Esophagus squamous epithelium (tissue), 5 donors: Measurements from ENCODE around the gene KLHL6. TPM values are rescaled to one million over a fixed set of nuclear protein-coding genes. Genes with fewer than 3 reads are reported as not detected.
"Not testable (repeated sequence)": the region's sequence is repeated elsewhere in the genome, so short reads cannot be mapped to it uniquely, and the experiment has no call there.

Experiments used
- DNase-seq: peaks from one replicate; lab custom pipeline; 2025; lab: John Stamatoyannopoulos, UW
- H3K27ac ChIP-seq, 4 donors: fragments of 200-600 bp; sonication (generic); one replicate each; pipeline ENCODE4 v1.5.1; 2016 to 2019; ENCODE audit warnings: mild to moderate bottlenecking in 1 of 4
- H3K27me3 ChIP-seq, 4 donors: fragments of 200-600 bp; sonication (generic); 1 replicate in 3 of 4; 2 replicates in 1 of 4; pipeline versions ENCODE4 v1.5.1 to v1.6.0; 2017 to 2021; ENCODE audit warnings: antibody characterized with exemption in 1 of 4
- H3K36me3 ChIP-seq, 3 donors: fragments of 200-600 bp; sonication (generic); one replicate each; pipeline ENCODE4 v1.5.1; 2016 to 2019
- H3K4me1 ChIP-seq, 3 donors: fragments of 200-600 bp; sonication (generic); one replicate each; pipeline ENCODE4 v1.5.1; 2017 to 2019
- H3K4me3 ChIP-seq, 4 donors: fragments of 200-600 bp; sonication (generic); 1 replicate in 3 of 4; 2 replicates in 1 of 4; pipeline ENCODE4 v1.5.1; 2016 to 2019; ENCODE audit warnings: mild to moderate bottlenecking in 2 of 4, moderate library complexity in 1 of 4
- H3K9me3 ChIP-seq, 3 donors: fragments of 200-600 bp; sonication (generic); one replicate each; pipeline ENCODE4 v1.5.1; 2016 to 2019
- CTCF ChIP-seq, 6 experiments: fragments of 450-650 bp in 4 of 6; fragments of 200-600 bp in 2 of 6; sonication (generic) in 2 of 6; IDR thresholded peaks; one replicate each; pipeline ENCODE4 v1.5.1; 2016 to 2019; ENCODE audit warnings: antibody characterized with exemption in 6 of 6, mild to moderate bottlenecking in 4 of 6, moderate library complexity in 4 of 6
- POLR2A ChIP-seq, 4 donors: fragments of 450-650 bp; IDR thresholded peaks; one replicate each; pipeline ENCODE4 v1.6.1; 2017; ENCODE audit warnings: antibody characterized with exemption in 4 of 4, mild to moderate bottlenecking in 4 of 4, moderate library complexity in 3 of 4
- WGBS, 2 donors: methylation state at CpG; one replicate each; pipeline ENCODE4 v1.1.5; 2018; 5-methylcytosine and 5-hydroxymethylcytosine counted together
- intact Hi-C: fragments of 100-400 bp; cut with DNase I; formaldehyde crosslinking; loops from one replicate; pipeline ENCODE4 v1.15.0; 2022
- total RNA-seq, 4 donors: library from RNA; depleted of rRNA; stranded (reverse); fragments of >200 nt; gene quantifications; one replicate each; pipeline ENCODE4 v1.1.0, GENCODE V29; 2016
- donor health status: DM: yes; HTN: yes; CAD: no.

The KLHL6 gene
- total RNA-seq, 4 donors from 2014 or later = 0.66 to 2.7 (median 1.8) TPM; not detected in 1

DNA sequence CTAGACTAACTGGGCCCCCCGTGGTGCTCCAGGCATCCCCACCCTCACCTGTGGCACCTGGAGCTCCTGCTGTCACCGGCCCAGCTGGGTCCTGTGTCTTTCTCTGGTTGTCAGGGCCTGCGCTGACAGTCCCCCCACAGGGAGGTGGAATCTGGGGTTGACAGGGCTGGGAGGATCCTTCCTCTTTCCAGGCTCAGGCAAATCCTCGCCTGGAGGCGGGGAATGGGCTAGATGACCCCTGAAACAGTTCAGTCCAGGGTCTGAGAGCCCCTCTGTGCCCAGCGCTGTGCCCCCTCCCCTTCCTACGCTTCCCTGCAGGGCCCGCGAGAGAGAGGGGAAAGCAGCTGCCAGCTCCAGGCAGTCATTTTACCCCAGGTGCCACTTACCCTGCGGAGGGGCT lies 77.0 kb downstream of the KLHL6 start:
- H3K4me3 ChIP-seq = no peak overlapping the region
- no peak overlapping the region for H3K27ac ChIP-seq
- no peaks in the 10 kb centered on the region for H3K36me3 ChIP-seq
- H3K9me3 ChIP-seq = no peaks in the 10 kb centered on the region
- 44 to 74% methylated on average over 1 to 7 of the region's 10 CpGs for WGBS, 2 donors
- peaks cover 0 to 27% (median 10%) of the 10 kb centered on the region in 3 donors for H3K4me1 ChIP-seq
- DNase-seq = no peak
- TF ChIP-seq POLR2A (IDR thresholded peaks at IDR 0.05) (no peak), CTCF (IDR thresholded peaks at IDR 0.05) (no peak)
- peaks cover 0 to 44% (median 0%) of the 10 kb centered on the region in 4 donors for H3K27me3 ChIP-seq
- intact Hi-C loops = loop anchor here (10.0 kb wide), 1 partner anchor 286 kb away; no protein-coding TSS in a partner anchor

DNA sequence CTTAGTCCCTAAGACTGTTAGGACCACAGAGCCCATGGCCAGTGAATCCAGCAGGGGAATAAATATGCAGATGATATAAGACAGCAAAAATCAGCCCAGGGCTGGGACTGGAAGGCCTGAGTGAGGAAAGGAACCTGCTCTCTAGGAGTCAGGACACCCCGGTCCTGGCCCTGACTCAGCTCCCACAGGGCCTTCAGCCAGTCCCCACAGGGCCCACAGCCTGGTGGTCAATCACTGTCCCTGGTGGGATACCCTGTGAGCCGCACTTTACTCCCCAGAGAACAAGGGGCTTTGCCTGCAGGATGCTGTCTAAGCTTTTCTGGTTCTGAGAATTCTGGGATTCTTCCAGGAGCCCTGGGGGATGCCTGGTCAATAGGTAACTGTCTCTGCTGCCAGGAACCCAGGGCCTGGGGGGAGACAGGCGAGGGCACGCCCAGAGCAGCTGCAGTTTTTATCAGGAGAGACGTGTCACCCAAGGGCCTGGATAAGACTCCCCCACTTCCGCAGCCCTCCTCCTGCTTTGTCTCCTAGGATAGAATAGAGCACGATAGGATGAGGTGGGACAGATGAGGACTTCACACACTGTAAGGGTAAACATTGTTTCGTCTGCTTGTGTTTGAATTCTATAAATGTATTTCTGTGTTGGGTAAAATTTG lies 77.6 kb downstream of the KLHL6 start:
- Histone ChIP-seq H3K4me1 (peaks cover 0 to 27% (median 10%) of the 10 kb centered on the region in 3 donors), H3K9me3 (no peaks in the 10 kb centered on the region), H3K27ac (no peak overlapping the region), H3K4me3 (no peak overlapping the region), H3K27me3 (peaks cover 0 to 44% (median 0%) of the 10 kb centered on the region in 4 donors), H3K36me3 (no peaks in the 10 kb centered on the region)
- intact Hi-C loops = loop anchor here (10.0 kb wide), 1 partner anchor 287 kb away; no protein-coding TSS in a partner anchor
- 40 to 51% methylated on average over 5 to 6 of the region's 8 CpGs for WGBS, 2 donors
- TF ChIP-seq POLR2A (IDR thresholded peaks at IDR 0.05) = no peak
- TF ChIP-seq CTCF (IDR thresholded peaks at IDR 0.05) = no peak
- no peak for DNase-seq

- H3K9me3 ChIP-seq, H3K36me3 ChIP-seq, H3K27ac ChIP-seq, H3K4me3 ChIP-seq, DNase-seq: not testable (repeated sequence)
- Histone ChIP-seq H3K27me3 (peaks cover 0 to 44% (median 0%) of the 10 kb centered on the region in 4 donors), H3K4me1 (peaks cover 0 to 16% (median 10%) of the 10 kb centered on the region in 3 donors)
- WGBS, 2 donors = 94 to 96% methylated on average over 1 of the region's 1 CpG
- intact Hi-C loops = loop anchor here (10.0 kb wide), 1 partner anchor 289 kb away; no protein-coding TSS in a partner anchor
Measured at GRCh38 chr3:183475764-183476162, 79.7 kb downstream of the KLHL6 start.

DNA sequence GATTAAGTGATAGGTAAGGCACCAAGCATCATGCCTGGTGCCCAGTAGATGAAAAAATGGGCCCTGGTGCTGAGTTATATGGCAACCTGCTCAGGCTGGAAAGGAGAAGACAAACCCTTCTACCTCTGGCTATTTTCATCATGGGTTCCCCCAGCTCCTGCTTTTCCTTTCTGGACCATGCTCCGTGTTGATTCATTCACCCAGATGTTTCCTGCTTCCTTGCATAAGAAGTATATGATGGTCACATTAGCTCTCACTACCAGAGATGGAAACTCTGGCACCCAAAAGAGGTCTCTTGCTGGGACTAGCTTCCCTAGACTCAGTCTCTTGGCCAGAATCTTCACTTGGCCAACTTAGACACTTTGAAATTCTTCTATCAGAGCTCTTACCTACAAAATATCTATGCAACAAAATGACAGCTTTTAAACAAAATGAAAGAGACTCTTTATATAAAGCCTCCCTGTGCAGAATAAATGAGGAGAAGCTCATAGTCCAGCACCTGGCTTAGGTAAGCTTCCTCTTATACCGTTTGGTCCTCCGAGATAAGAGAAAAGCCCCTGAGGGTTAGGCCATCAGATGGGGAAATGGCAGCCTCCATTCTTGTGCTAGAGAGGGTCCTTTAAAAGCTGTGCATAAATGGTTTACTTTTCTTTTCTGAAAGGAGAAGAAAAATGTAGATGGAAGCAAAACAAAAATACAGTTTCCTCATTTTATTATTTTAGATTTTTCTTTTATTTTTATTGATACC lies 80.3 kb downstream of the KLHL6 start:
- 49 to 62% methylated on average over 3 of the region's 3 CpGs for WGBS, 2 donors
- DNase-seq = no peak
- Histone ChIP-seq H3K36me3 (no peaks in the 10 kb centered on the region), H3K9me3 (no peaks in the 10 kb centered on the region), H3K4me3 (no peak overlapping the region), H3K4me1 (peaks cover 0 to 15% (median 10%) of the 10 kb centered on the region in 3 donors), H3K27ac (no peak overlapping the region), H3K27me3 (peaks cover 0 to 44% (median 0%) of the 10 kb centered on the region in 4 donors)
- TF ChIP-seq CTCF (IDR thresholded peaks at IDR 0.05) (no peak), POLR2A (IDR thresholded peaks at IDR 0.05) (no peak)
- intact Hi-C loops = loop anchor here (10.0 kb wide), 1 partner anchor 290 kb away; no protein-coding TSS in a partner anchor

DNA sequence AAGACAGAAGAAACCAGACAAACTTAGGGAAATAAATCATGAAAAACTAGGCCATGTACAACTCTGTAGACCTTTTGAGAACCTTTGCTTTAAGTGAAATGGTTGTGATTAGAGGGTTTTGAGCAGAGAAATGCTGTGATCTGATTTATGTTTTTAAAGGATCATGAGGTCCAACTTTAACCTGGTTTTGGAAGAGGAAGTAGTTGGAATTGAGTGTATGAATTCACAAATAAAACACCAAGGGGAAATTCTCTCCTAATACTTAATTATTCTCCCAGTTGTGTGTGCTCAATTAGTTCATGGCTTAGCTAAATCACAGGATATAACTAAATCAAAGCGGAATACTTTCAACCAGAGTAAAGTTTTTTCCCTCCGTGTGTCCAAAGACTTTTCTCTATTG lies 81.5 kb downstream of the KLHL6 start:
- DNase-seq = no peak
- intact Hi-C loops = loop anchor here (10.0 kb wide), 1 partner anchor 291 kb away; no protein-coding TSS in a partner anchor
- Histone ChIP-seq H3K27ac (no peak overlapping the region), H3K4me1 (peaks cover 0 to 10% (median 0%) of the 10 kb centered on the region in 3 donors), H3K4me3 (no peak overlapping the region), H3K9me3 (no peaks in the 10 kb centered on the region), H3K36me3 (no peaks in the 10 kb centered on the region), H3K27me3 (peaks cover 0 to 41% (median 0%) of the 10 kb centered on the region in 4 donors)
- WGBS, 2 donors = 76 to 95% methylated on average over 2 of the region's 2 CpGs
- TF ChIP-seq POLR2A (IDR thresholded peaks at IDR 0.05) (no peak), CTCF (IDR thresholded peaks at IDR 0.05) (no peak)
